Stimulated activated effector memory CD8-positive, alpha-beta T cell treated with anti-CD3 and anti-CD28 coated beads, Interleukin-12 subunit alpha, Interleukin-12 subunit beta, amount 100 ng/mL, for 72 hours (primary cell): ENCODE results near the gene UFM1.

Experiments used
- ATAC-seq: fragments of 150-1000 bp; cut with Tn5 transposase; 2 replicates; pipeline ENCODE4 v1.10.0; 2021
- DNase-seq, 2 donors: peaks; one replicate each; pipeline ENCODE4 v3.0.0; 2021 to 2022; ENCODE audit warnings: low spot score in 2 of 2
- H3K27ac Mint-ChIP-seq: one replicate; pipeline ENCODE4 v1.8.0; 2022; ENCODE audit warnings: mild to moderate bottlenecking, mixed read lengths
- H3K36me3 Mint-ChIP-seq: one replicate; pipeline ENCODE4 v1.8.0; 2022; ENCODE audit warnings: mild to moderate bottlenecking, mixed read lengths
- H3K4me1 Mint-ChIP-seq: one replicate; pipeline ENCODE4 v1.8.0; 2022; ENCODE audit warnings: mixed read lengths
- H3K4me3 Mint-ChIP-seq: one replicate; pipeline ENCODE4 v1.8.0; 2022; ENCODE audit warnings: mild to moderate bottlenecking, mixed read lengths
- H3K9me3 Mint-ChIP-seq: one replicate; pipeline ENCODE4 v1.8.0; 2022; ENCODE audit warnings: mixed read lengths

UFM1 gene

DNA sequence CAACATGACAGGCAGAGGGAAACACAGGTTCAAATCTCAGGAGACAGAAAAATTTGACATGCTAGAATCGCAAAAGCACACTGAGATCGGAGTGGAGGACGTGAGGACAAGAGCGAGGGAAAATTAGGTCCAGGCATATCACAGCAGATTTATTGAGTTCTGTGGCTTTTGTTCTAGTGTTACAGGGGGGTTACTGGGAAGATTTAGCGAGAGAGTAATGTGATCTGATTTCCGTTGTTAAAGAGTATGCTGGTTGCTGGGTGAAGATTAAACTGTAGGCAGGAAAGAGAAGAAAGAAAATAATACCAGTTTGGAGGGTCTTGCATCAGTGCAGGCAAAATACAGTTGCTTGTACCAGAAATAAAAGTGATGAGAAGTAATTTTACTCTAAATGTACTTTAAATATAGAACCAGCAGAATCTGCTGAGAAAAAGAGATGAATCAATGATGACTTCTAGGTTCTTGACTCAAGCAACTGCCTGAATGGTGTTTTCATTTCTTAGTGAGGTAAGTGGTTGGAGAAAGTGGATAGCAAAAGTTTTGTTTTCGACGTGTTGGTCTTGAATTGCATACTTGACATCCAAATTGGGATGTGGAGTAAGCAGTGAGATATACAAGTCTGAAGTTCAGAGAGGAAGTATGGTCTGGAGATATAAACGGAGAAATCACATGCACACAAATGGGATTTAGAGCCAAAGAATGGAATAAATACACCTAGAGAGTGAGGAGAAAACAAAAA is 35.7 kb downstream of the UFM1 start:
- no peak for DNase-seq
- ATAC-seq: no peak
- Mint-ChIP-seq H3K27ac (no peak overlapping the region), H3K36me3 (no peaks in the 10 kb centered on the region), H3K4me3 (no peak overlapping the region), H3K9me3 (no peaks in the 10 kb centered on the region), H3K4me1 (no peaks in the 10 kb centered on the region)

DNA sequence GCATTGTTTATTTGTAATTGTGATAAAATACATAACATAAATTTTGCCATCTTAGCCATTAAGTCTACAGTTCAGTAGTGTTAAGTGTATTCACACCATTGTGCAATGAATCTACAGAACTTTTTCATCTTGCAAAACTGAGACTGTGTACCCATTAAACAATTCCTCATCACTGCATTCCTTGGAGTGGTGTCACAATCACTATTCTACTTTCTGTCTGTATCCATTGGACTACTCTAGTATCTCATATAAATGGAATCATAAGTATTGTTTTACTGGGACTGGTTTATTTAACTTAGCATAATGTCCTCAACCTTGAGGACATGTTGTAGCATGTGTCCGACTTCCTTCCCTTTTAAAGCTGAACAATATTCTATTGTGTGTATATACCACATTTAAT is 36.8 kb downstream of the UFM1 start:
- Mint-ChIP-seq H3K9me3 (no peaks in the 10 kb centered on the region), H3K4me3 (no peak overlapping the region), H3K27ac (no peak overlapping the region), H3K4me1 (no peaks in the 10 kb centered on the region), H3K36me3 (no peaks in the 10 kb centered on the region)
- no peak for ATAC-seq
- DNase-seq: no peak

DNA sequence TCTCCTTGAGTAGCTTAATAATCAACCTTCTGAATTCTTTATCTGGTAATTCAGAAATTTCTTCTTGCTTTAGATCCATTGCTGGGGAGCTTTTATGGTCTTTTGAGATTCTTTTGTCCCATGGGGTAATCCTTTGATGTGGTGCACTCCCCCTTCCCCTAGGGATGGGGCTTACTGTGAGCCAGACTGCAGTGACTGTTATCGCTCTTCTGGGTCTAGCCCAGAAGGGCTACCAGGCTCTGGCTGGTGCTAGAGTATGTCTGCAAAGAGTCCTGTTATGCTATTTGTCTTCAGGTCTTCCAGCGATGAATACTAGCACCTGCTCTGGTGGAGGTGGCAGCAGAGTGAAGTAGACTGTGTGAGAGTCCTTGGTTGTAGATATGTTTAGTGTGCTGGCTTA is 41.7 kb downstream of the UFM1 start:
- Mint-ChIP-seq H3K27ac (no peak overlapping the region), H3K9me3 (no peaks in the 10 kb centered on the region), H3K36me3 (no peaks in the 10 kb centered on the region), H3K4me3 (no peak overlapping the region), H3K4me1 (no peaks in the 10 kb centered on the region)
- ATAC-seq (no peak), DNase-seq (no peak)

DNA sequence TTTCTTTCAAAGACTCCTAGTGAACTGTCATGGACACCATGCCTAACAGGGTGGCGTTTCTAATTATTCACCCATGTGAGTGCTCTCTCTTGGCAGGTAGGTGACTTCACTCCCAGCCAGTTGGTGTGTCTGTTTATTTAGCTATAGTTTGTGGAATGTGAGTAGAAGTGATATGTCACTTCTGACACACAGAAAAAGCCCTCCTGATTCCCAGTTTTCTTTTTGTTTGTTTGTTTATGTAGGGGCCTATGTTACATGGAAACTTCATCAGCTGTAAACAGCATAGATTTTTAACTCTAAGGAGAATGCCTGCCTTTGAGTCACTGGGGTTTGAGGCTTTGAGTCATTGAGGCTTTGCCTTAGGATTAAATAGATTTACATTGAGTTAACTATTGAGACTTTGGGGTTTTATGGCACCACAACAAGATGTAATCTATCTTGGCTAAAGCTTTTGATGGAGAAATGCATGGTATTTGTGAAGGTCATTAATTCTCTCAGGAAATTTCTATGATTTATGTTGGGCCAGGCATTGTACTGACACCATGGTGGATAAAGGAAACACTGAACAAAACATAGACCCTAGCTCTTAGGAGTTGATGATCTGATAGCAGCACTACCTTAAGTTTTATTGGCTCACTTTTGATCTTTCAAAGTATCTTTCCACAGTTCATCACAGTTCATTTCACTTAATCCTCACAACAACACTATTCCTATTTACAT is 45.3 kb downstream of the UFM1 start:
- ATAC-seq: no peak
- H3K9me3 Mint-ChIP-seq: no peaks in the 10 kb centered on the region

DNA sequence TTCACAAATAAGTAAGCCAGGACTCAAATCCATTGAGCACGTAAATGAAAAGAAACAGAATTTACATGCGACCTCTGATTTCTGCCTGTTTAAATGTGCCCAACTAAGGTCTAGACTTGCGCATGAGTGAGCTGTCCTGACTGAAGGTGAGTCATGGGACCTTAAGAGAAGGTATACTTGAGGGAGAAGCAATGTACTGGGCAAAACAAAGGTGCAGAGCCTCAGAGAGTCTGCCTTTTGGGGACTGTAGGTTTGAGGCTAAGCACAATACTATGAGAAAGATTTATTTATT is 45.8 kb downstream of the UFM1 start:
- ATAC-seq: no peak
- H3K36me3 Mint-ChIP-seq: no peaks in the 10 kb centered on the region

More for the DNA sequence above, 45.3 kb downstream of the UFM1 start:
- Mint-ChIP-seq H3K36me3 (no peaks in the 10 kb centered on the region), H3K27ac (no peak overlapping the region), H3K4me1 (no peaks in the 10 kb centered on the region), H3K4me3 (no peak overlapping the region)
- DNase-seq: no peak

DNA sequence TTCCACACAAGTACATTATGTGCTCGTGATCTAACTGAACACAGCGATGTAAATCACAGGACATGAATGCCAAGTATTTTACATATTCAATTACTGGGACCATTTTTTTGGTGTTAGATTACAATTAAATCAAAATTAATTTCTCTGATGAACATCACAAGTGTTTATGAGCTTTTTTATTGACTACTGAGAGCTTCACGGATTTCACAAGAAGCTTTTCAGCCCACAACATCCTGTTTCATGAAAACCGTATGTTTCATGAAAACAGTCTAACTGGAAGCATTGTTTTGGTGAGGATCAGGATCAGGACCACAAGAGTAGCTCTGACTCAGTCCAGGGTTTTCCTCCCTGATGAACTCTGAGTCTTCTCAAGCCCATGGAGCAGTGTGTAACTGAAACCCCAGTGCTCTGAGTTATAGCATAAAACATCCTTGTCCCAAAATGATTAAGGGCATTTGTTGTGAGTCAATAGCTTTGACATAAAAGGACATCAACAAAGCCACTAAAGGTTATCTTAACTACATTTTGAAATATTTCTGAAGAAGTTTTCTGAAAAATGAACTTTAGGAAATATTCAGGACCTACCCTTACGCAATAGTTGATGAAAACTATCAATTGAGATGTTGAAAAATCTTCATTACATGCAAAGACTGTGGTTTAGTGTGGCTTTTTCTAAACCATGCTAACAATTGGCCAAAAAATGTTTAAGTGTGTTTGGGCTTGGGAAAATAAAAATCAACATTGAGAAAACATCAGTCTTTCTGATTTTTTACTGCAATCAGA is 49.3 kb downstream of the UFM1 start:
- Mint-ChIP-seq H3K36me3 (no peaks in the 10 kb centered on the region), H3K4me3 (no peak overlapping the region), H3K27ac (no peak overlapping the region), H3K4me1 (no peaks in the 10 kb centered on the region), H3K9me3 (no peaks in the 10 kb centered on the region)
- ATAC-seq (no peak), DNase-seq (no peak)

More for the DNA sequence above, 45.8 kb downstream of the UFM1 start:
- Mint-ChIP-seq H3K4me1 (no peaks in the 10 kb centered on the region), H3K4me3 (no peak overlapping the region), H3K9me3 (no peaks in the 10 kb centered on the region), H3K27ac (no peak overlapping the region)
- DNase-seq: no peak

DNA sequence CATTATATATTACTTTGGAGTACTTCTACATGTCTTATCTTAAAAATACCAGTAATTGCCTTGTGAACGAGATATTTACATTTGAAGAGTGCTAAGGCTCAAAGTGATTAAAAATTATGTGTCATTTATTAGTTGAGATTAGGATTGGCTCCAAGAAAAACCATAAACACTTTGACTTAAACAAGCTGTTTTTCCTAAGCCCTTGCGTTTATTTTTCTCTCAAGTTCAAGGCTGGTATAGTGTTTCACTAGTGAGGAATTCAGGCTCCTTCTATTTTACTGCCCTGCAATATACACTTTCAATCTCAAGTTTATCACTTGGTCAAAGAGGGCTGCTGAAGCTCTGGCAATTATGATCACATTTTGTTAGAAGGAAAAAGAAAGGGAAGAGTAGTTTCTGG is 49.9 kb downstream of the UFM1 start:
- H3K9me3 Mint-ChIP-seq: no peaks in the 10 kb centered on the region
- ATAC-seq (no peak), DNase-seq (no peak)
- no peaks in the 10 kb centered on the region for H3K4me1 Mint-ChIP-seq
- H3K27ac Mint-ChIP-seq: no peak overlapping the region
- no peak overlapping the region for H3K4me3 Mint-ChIP-seq
- H3K36me3 Mint-ChIP-seq: no peaks in the 10 kb centered on the region

DNA sequence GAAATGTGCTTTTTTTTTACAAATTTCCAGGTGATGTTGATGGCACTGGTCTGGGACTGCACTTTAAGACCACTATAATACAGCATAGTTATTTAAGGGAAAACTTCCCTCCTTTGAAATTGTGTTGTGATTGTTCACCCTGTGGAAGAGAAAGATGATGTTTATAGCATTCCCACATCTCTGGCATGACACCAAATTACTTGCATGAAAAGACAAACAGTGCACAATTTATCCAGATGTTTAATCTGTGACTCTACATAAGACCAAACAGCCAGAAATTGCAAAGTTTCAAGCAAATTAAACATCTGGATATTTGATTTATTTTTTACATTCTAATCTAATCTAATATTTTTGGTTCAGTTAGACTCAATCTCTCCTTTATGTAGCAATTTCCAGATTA is 51.6 kb downstream of the UFM1 start:
- Mint-ChIP-seq H3K9me3 (no peaks in the 10 kb centered on the region), H3K27ac (no peak overlapping the region), H3K4me1 (no peaks in the 10 kb centered on the region), H3K36me3 (no peaks in the 10 kb centered on the region), H3K4me3 (no peak overlapping the region)
- ATAC-seq (no peak), DNase-seq (no peak)

DNA sequence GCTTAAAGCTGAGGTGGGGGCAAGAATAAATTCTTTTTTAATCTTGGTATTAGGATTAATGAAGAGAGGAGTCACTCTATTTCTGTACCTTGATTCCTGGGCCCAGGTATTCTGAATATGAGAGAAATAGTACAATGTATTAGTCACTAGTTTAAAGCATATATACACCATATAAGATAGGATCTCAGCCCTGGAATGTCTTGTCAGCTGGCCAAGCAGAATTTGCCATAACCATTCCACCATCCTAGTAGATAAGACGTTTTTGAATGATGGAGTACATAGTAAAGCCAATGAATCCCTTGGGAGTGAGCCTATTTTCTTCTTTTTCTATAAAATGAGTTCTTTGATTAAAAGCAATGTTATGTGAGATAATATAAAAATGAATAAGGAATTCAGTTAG is 55.6 kb downstream of the UFM1 start:
- ATAC-seq (no peak), DNase-seq (no peak)
- Mint-ChIP-seq H3K4me3 (no peak overlapping the region), H3K36me3 (no peaks in the 10 kb centered on the region), H3K9me3 (no peaks in the 10 kb centered on the region), H3K27ac (no peak overlapping the region), H3K4me1 (no peaks in the 10 kb centered on the region)

DNA sequence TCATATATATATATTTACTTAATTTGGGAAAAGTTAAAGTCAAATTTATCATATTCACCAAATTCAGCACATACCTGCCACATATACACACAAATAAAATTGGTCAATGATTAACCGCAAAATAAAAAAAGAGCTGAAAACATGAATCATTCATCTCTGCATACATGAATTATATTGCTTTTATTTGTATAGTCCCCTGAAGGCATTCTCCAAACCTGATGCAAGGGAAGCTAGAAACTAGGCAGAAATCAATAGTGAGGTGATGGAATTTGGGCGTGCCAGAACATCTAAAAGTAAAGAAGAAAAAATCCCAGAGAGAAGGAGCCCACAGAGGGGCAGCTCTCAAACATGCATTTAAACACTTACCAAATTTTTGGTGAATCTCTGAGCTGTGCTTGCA is 60.1 kb downstream of the UFM1 start:
- Mint-ChIP-seq H3K36me3 (no peaks in the 10 kb centered on the region), H3K4me1 (no peaks in the 10 kb centered on the region), H3K9me3 (no peaks in the 10 kb centered on the region), H3K4me3 (no peak overlapping the region), H3K27ac (no peak overlapping the region)
- DNase-seq: no peak
- ATAC-seq: no peak

DNA sequence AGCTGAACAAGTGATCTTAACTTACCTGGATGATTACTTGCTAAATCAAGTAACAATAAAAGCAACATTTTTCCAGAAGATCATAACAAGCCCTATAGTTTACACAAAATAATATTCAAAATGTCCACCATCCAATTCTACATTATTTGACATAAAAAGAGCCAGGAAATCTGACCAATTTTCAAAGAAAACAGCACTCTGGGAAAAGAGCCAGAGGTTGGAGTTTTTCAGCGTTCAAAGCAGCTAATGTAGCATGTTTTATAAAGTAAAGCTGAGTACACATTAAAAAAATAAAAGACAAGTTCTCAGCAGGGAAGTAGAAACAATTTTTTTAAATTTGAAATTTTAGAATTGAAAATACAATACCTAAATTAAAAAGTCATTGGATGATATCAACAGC is 62.6 kb downstream of the UFM1 start:
- DNase-seq (no peak), ATAC-seq (no peak)
- Mint-ChIP-seq H3K9me3 (no peaks in the 10 kb centered on the region), H3K4me3 (no peak overlapping the region), H3K4me1 (no peaks in the 10 kb centered on the region), H3K27ac (no peak overlapping the region), H3K36me3 (no peaks in the 10 kb centered on the region)
